Naive thymus-derived CD4-positive, alpha-beta T cell (primary cell): Measurements from ENCODE around the gene HPX. TPM values are rescaled to one million over a fixed set of nuclear protein-coding genes. Genes with fewer than 3 reads are reported as not detected.

Experiments used
- ATAC-seq: fragments of 150-1000 bp; cut with Tn5 transposase; 2 replicates; pipeline ENCODE4 v1.10.0; 2021; ENCODE audit warnings: mild to moderate bottlenecking, moderate library complexity
- CTCF ChIA-PET: fragments of 350-600 bp; sonication (Branson Sonifier 250); formaldehyde crosslinking; loops from one replicate; lab custom pipeline; 2021; ENCODE audit warnings: antibody characterized with exemption; lab: Charles Lee
- POLR2A ChIA-PET: fragments of 350-600 bp; sonication (Branson Sonifier 250); formaldehyde crosslinking; loops from one replicate; lab custom pipeline; 2021; ENCODE audit warnings: antibody characterized with exemption, inconsistent platforms; lab: Charles Lee
- DNase-seq, 9 donors: peaks; one replicate each; pipeline versions ENCODE4 v3.0.0 to v3.0.0-alpha.2; 2020 to 2022; ENCODE audit warnings: mixed read lengths in 1 of 9
- H3K27ac ChIP-seq: one replicate; pipeline ENCODE4 v1.7.0; 2013; ENCODE audit warnings: mild to moderate bottlenecking, low read depth, low read length, moderate library complexity
- H3K27me3 ChIP-seq, 2 donors: one replicate each; pipeline ENCODE4 v1.7.0; 2013; ENCODE audit warnings: low read length in 2 of 2, mild to moderate bottlenecking in 2 of 2, moderate library complexity in 2 of 2; ENCODE audit not compliant: control insufficient read depth in 2 of 2, insufficient read depth in 2 of 2
- H3K36me3 ChIP-seq, 3 experiments: 1 replicate in 2 of 3; 2 replicates in 1 of 3; pipeline ENCODE4 v1.7.0; 2013; ENCODE audit warnings: low read length in 3 of 3, mild to moderate bottlenecking in 3 of 3, moderate library complexity in 1 of 3; ENCODE audit not compliant: insufficient read depth in 3 of 3, control insufficient read depth in 2 of 3
- H3K4me1 ChIP-seq, 2 donors: one replicate each; pipeline ENCODE4 v1.7.0; 2013; ENCODE audit warnings: low read length in 2 of 2, mild to moderate bottlenecking in 2 of 2, moderate library complexity in 1 of 2; ENCODE audit not compliant: control insufficient read depth in 2 of 2, insufficient read depth in 2 of 2
- H3K4me3 ChIP-seq: 2 replicates; pipeline ENCODE4 v1.7.0; 2013; ENCODE audit warnings: mild to moderate bottlenecking, low read length
- H3K9me3 ChIP-seq, 3 experiments: 1 replicate in 2 of 3; 2 replicates in 1 of 3; pipeline ENCODE4 v1.7.0; 2013; ENCODE audit warnings: low read length in 3 of 3; ENCODE audit not compliant: control insufficient read depth in 2 of 3
- H3K27ac Mint-ChIP-seq, 9 donors: one replicate each; pipeline ENCODE4 v1.8.0; 2020 to 2022; ENCODE audit warnings: mixed read lengths in 9 of 9, mild to moderate bottlenecking in 8 of 9, moderate library complexity in 5 of 9, inconsistent platforms in 2 of 9
- H3K27me3 Mint-ChIP-seq, 5 donors: one replicate each; pipeline ENCODE4 v1.8.0; 2021 to 2022; ENCODE audit warnings: mixed read lengths in 5 of 5, mild to moderate bottlenecking in 1 of 5
- H3K36me3 Mint-ChIP-seq, 5 donors: one replicate each; pipeline ENCODE4 v1.8.0; 2020 to 2022; ENCODE audit warnings: mixed read lengths in 5 of 5, mild to moderate bottlenecking in 3 of 5, inconsistent platforms in 1 of 5
- H3K4me1 Mint-ChIP-seq, 7 donors: one replicate each; pipeline ENCODE4 v1.8.0; 2020 to 2022; ENCODE audit warnings: mixed read lengths in 7 of 7, mild to moderate bottlenecking in 3 of 7, inconsistent platforms in 1 of 7
- H3K4me3 Mint-ChIP-seq, 10 donors: one replicate each; pipeline ENCODE4 v1.8.0; 2020 to 2022; ENCODE audit warnings: mild to moderate bottlenecking in 10 of 10, mixed read lengths in 10 of 10, moderate library complexity in 6 of 10, inconsistent platforms in 2 of 10
- H3K9me3 Mint-ChIP-seq, 11 donors: one replicate each; pipeline ENCODE4 v1.8.0; 2020 to 2022; ENCODE audit warnings: mixed read lengths in 11 of 11, mild to moderate bottlenecking in 4 of 11, inconsistent platforms in 1 of 11, moderate library complexity in 1 of 11
- intact Hi-C, 2 donors: fragments of 100-400 bp; cut with micrococcal nuclease; formaldehyde crosslinking; loops; one replicate each; pipeline ENCODE4 v1.15.1; 2023
- polyA plus RNA-seq, 2 donors: library from polyadenylated mRNA; unstranded; fragments of 300-500 nt; fragmentation: Illumina TruSeq; gene quantifications; one replicate each; pipeline ENCODE4 v1.2.3, GENCODE V29; 2021
- total RNA-seq, 6 experiments: library from RNA in 5 of 6; stranded (reverse) in 5 of 6; gene quantifications; 1 replicate in 5 of 6; 2 replicates in 1 of 6; pipeline ENCODE4 v1.2.3 and lab custom pipeline; 2021 to 2026

Gene HPX
- total and polyA plus RNA-seq, 7 experiments from 2014 or later: 0.56 to 7.0 (median 1.7) TPM; not detected in 2

GRCh38 chr11:6452219-6452618, 11.4 kb upstream of the HPX start:
- Histone ChIP-seq H3K4me3 (no peak overlapping the region), H3K9me3 (no peaks in the 10 kb centered on the region), H3K36me3 (peaks cover 0 to 47% (median 0%) of the 10 kb centered on the region in 3 experiments), H3K27me3 (no peaks in the 10 kb centered on the region), H3K4me1 (no peaks in the 10 kb centered on the region), H3K27ac (no peak overlapping the region)
- ChIA-PET POLR2A (no interaction called here), CTCF (interaction anchor here (1.2 kb wide), 3 partner anchors 8 to 89 kb away, joined by 3 to 7 read pairs (median 4); no protein-coding TSS in a partner anchor)
- Mint-ChIP-seq H3K4me1 (no peaks in the 10 kb centered on the region), H3K9me3 (no peaks in the 10 kb centered on the region), H3K27ac (no peak overlapping the region), H3K36me3 (peaks cover 0 to 28% (median 12%) of the 10 kb centered on the region in 5 donors), H3K4me3 (no peak overlapping the region), H3K27me3 (no peaks in the 10 kb centered on the region)
- DNase-seq: no peak
- intact Hi-C loops: no loop called here
- no peak for ATAC-seq

- POLR2A ChIA-PET: interaction anchor here (1.1 kb wide), 1 partner anchor 33 kb away, joined by 3 read pairs; the partner anchor contains the start of genes ARFIP2 and TIMM10B
- H3K36me3 Mint-ChIP-seq: peaks cover 0 to 11% (median 0%) of the 10 kb centered on the region in 5 donors
- Histone ChIP-seq H3K4me3 (no peak overlapping the region), H3K27me3 (no peaks in the 10 kb centered on the region), H3K9me3 (no peaks in the 10 kb centered on the region), H3K27ac (no peak overlapping the region), H3K36me3 (peaks cover 0 to 23% (median 0%) of the 10 kb centered on the region in 3 experiments), H3K4me1 (no peaks in the 10 kb centered on the region)
- H3K27ac Mint-ChIP-seq: peak overlapping the region in 1 of 9 donors; percentile 17
- peaks cover 0 to 12% (median 0%) of the 10 kb centered on the region in 5 donors for H3K27me3 Mint-ChIP-seq
- H3K4me3 Mint-ChIP-seq: no peak overlapping the region
- H3K9me3 Mint-ChIP-seq: no peaks in the 10 kb centered on the region
- no peaks in the 10 kb centered on the region for H3K4me1 Mint-ChIP-seq
- CTCF ChIA-PET: interaction anchor here (13.9 kb wide), 1 partner anchor 67 kb away, joined by 573 read pairs; the partner anchor contains the start of gene SMPD1
- intact Hi-C loops: no loop called here
- DNase-seq: no peak
- no peak for ATAC-seq
Measured at GRCh38 chr11:6448574-6448973, 7.8 kb upstream of the HPX start.

GRCh38 chr11:6443269-6444003, 2.6 kb upstream of the HPX start:
- intact Hi-C loops: loop anchor here (1.0 to 5.0 kb wide), 10 partner anchors 24 to 191 kb away; partner anchors contain the start of genes SMPD1 (in 2 of the 2), APBB1 (in 1 of the 2), ARFIP2 (in 1 of the 2) and TIMM10B (in 1 of the 2)
- no peak overlapping the region for H3K27ac ChIP-seq
- H3K4me1 ChIP-seq: peaks cover 12 to 19% of the 10 kb centered on the region in 2 donors
- H3K9me3 ChIP-seq: no peaks in the 10 kb centered on the region
- Mint-ChIP-seq H3K36me3 (no peaks in the 10 kb centered on the region), H3K27ac (no peak overlapping the region), H3K4me1 (peaks cover 0 to 5% (median 0%) of the 10 kb centered on the region in 7 donors), H3K27me3 (peaks cover 0 to 12% (median 0%) of the 10 kb centered on the region in 5 donors), H3K4me3 (no peak overlapping the region), H3K9me3 (no peaks in the 10 kb centered on the region)
- POLR2A ChIA-PET: interaction anchor here (0.6 to 6.1 kb wide), 10 partner anchors 23 to 65 kb away, joined by 3 to 73 read pairs (median 4); partner anchors contain the start of genes APBB1 and SMPD1
- ATAC-seq (peak; percentile 87), DNase-seq (peak; percentile 28 to 67 (median 53))
- no peaks in the 10 kb centered on the region for H3K36me3 ChIP-seq
- no peak overlapping the region for H3K4me3 ChIP-seq
- CTCF ChIA-PET: interaction anchor here (0.6 to 13.9 kb wide), 21 partner anchors 9 to 339 kb away, joined by 3 to 573 read pairs (median 6); partner anchors contain the start of genes APBB1 and SMPD1
- H3K27me3 ChIP-seq: no peaks in the 10 kb centered on the region

DNA sequence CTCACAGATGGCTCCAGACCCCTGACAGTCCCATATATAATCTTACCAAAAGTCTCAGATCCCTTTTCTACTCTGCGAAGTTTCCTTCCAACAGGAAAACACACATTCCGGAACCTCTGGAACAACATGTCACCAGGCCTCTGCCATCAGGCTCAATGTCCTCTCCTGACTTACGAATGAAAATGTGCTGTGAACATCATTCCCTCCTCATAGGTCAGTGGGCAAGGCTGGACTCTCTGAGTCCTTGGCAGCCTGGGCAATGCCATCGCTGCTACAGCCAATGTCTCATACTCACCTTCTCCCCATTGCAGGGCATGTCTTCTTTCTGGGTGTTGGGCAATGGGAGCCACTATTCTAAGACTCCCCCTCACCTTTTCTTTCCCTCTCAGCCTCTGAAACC, 1.7 kb upstream of the HPX start:
- H3K9me3 ChIP-seq: no peaks in the 10 kb centered on the region
- Mint-ChIP-seq H3K36me3 (no peaks in the 10 kb centered on the region), H3K4me1 (peaks cover 0 to 5% (median 0%) of the 10 kb centered on the region in 7 donors), H3K27ac (no peak overlapping the region), H3K9me3 (no peaks in the 10 kb centered on the region), H3K4me3 (no peak overlapping the region), H3K27me3 (peaks cover 0 to 12% (median 0%) of the 10 kb centered on the region in 5 donors)
- H3K4me3 ChIP-seq: no peak overlapping the region
- no peaks in the 10 kb centered on the region for H3K36me3 ChIP-seq
- no peak overlapping the region for H3K27ac ChIP-seq
- intact Hi-C loops: loop anchor here (2.0 to 5.0 kb wide), 5 partner anchors 40 to 190 kb away; partner anchors contain the start of genes SMPD1 (in 2 of the 2), ARFIP2 (in 1 of the 2) and TIMM10B (in 1 of the 2)
- no peaks in the 10 kb centered on the region for H3K27me3 ChIP-seq
- CTCF ChIA-PET: interaction anchor here (0.7 to 13.9 kb wide), 11 partner anchors 13 to 220 kb away, joined by 3 to 573 read pairs (median 8); partner anchors contain the start of genes APBB1 and SMPD1
- POLR2A ChIA-PET: interaction anchor here (0.6 to 6.1 kb wide), 8 partner anchors 24 to 307 kb away, joined by 3 to 73 read pairs (median 4); partner anchors contain the start of genes APBB1 and SMPD1
- DNase-seq (no peak), ATAC-seq (no peak)
- H3K4me1 ChIP-seq: peaks cover 22 to 29% of the 10 kb centered on the region in 2 donors

GRCh38 chr11:6438979-6439571, 1.7 kb downstream of the HPX start:
- ATAC-seq: peak; percentile 67
- intact Hi-C loops: loop anchor here (1.0 to 5.0 kb wide), 6 partner anchors 20 to 244 kb away; partner anchors contain the start of genes APBB1 (in 2 of the 2), ARFIP2 (in 1 of the 2), MRPL17 (in 1 of the 2) and TIMM10B (in 1 of the 2)
- H3K27ac ChIP-seq: no peak overlapping the region

More at GRCh38 chr11:6438979-6439571, 1.7 kb downstream of the HPX start:
- no peaks in the 10 kb centered on the region for H3K9me3 ChIP-seq
- Mint-ChIP-seq H3K9me3 (no peaks in the 10 kb centered on the region), H3K27ac (no peak overlapping the region), H3K27me3 (no peaks in the 10 kb centered on the region), H3K36me3 (peaks cover 0 to 3% (median 0%) of the 10 kb centered on the region in 5 donors), H3K4me3 (no peak overlapping the region), H3K4me1 (peaks cover 0 to 10% (median 4%) of the 10 kb centered on the region in 7 donors)
- no peak overlapping the region for H3K4me3 ChIP-seq
- H3K27me3 ChIP-seq: no peaks in the 10 kb centered on the region
- ChIA-PET CTCF (interaction anchor here (0.9 to 13.9 kb wide), 5 partner anchors 12 to 66 kb away, joined by 3 to 573 read pairs (median 3); partner anchors contain the start of gene SMPD1), POLR2A (interaction anchor here (0.8 to 2.9 kb wide), 7 partner anchors 21 to 60 kb away, joined by 3 to 26 read pairs (median 8); partner anchors contain the start of genes APBB1, ARFIP2 and TIMM10B)
- H3K36me3 ChIP-seq: no peaks in the 10 kb centered on the region
- DNase-seq: peak in 5 of 9 donors; percentile 18 to 39 (median 30)
- H3K4me1 ChIP-seq: peaks cover 22 to 30% of the 10 kb centered on the region in 2 donors
